GM03348 (cell line): ENCODE data around the gene LMCD1.

Experiments
- DNase-seq: peaks from one replicate; pipeline ENCODE4 v3.0.0; 2012; ENCODE audit warnings: low spot score

Gene LMCD1

GRCh38 chr3:8589880-8590556 is 88.4 kb downstream of the LMCD1 start:
- peak; percentile 56 for DNase-seq

DNA sequence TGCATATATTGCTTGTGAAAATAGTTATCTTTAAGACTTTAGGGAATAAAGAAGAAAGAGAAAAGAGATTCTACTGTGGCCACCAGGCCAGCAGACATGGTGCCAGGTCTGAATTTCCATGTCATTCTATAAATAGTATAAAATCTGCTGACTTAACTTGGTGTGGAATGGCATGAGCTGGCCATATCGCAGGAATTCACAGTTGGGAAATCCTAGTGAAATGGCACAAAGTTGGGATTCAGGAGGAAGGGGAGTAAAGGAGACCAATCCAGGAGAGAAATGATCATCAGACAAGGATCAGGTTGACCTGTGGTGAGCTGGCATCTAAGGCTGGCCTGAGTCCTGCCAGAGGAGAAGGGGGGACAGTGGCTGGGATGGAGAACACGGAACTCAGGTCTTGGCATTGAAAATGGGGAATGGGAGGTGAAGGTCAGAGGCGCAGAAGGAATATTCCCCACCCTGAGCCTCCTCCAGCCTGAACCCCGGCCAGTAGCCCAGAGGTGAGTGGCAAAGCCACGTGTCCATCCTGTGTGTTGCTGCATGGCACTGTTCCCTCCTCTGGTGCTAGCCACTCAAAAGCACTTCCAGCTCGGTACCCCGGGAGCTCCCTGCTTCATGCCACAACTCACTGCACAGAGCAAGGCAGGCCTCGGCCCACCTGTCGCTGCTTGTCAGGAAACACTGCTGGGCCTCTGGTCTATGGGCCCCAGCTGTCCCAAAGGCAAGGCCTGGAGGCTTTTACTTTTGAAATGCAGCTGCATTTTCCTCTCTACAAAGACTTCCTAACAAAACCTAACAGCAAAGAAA is 91.6 kb downstream of the LMCD1 start:
- DNase-seq, result peak; percentile 53

DNA sequence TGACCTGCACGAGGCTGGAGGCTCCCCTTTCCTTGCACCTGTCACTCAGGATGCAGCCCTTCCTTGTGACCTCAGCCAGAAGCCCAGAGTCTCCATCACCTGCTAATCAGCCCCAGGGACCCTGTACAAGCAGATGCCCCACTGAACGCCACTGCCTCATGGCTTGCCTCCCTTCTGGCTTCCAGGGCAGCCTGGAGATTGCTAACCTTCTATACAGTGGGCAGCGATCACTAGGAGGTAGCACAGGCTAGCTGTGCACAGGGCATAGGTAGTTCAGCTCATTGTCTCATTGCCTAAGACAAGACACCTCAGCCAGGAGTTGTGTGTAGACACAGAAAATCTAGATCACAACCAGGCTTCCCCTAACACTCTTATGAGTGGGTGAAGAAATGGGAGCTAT is 93.6 kb downstream of the LMCD1 start:
- DNase-seq, result no peak

DNA sequence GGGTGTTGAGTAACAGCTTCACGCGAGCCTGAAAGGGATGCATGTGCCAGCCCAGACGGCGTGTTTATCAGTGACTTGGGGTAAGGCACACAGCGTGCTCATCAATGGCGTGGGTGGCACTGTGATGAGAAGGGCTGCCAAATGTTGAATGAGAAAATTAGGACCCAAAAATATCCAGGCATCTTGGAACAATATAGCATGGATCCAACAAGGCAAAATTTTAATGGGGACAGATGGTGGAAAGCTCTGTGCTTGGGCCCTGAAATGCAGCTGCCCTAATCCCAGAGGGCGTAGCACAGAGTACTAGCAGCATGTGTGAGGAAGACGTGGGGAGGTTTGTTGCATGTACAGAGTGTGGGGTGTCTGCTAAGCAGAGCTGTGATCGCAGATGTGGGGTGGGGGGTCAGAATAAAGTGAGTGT is 94.1 kb downstream of the LMCD1 start:
- no peak for DNase-seq

GRCh38 chr3:8596321-8597218 is 94.9 kb downstream of the LMCD1 start:
- DNase-seq, result no peak

DNA sequence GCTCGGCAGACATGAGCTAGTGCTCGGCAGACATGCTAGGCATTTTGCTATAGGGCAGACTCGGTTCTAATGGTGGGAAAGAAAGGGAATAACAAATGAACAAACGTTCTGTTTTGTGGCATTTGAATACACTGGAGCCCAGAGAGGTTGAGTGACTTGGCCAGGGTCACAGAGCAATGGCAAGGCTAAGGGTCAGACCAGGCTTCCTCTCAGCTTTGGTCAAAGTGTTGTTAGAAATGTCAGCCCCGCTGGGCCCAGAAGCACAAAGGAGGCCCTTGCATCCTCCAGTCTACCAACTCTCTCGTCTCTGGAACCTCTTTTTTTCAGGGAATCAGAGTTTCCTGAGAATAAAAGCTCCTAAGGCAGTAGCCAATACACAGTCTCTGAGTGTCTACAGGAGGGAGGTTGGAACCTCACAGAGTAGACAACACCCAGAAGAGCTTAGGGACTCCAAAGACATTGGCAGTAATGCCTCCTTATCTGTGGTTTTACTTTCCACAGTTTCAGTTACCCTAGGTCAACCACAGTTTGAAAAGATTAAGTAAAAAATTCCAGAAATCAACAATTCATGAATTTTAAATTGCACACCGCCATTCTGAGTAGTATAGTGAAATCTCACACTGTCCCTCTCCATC is 95.7 kb downstream of the LMCD1 start:
- DNase-seq, result no peak

GRCh38 chr3:8599146-8599545 is 97.5 kb downstream of the LMCD1 start:
- no peak for DNase-seq

DNA sequence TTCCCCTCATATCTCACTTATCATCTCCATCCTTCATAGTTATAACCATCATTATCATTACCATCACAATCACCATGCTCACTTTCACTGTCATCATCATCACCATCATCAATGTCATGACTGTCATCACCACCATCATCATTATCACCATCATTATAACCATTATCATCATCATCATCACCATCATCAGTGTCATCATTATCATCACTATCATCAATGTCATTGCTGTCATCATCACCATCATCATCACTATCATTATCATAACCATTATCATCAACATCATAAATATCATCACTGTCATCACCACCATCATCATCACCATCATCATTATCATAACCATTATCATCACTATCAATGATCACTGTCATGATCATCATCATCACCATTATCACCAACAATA is 98.8 kb downstream of the LMCD1 start:
- no peak for DNase-seq

GRCh38 chr3:8603115-8603710 is 101.6 kb downstream of the LMCD1 start:
- DNase-seq, result no peak

DNA sequence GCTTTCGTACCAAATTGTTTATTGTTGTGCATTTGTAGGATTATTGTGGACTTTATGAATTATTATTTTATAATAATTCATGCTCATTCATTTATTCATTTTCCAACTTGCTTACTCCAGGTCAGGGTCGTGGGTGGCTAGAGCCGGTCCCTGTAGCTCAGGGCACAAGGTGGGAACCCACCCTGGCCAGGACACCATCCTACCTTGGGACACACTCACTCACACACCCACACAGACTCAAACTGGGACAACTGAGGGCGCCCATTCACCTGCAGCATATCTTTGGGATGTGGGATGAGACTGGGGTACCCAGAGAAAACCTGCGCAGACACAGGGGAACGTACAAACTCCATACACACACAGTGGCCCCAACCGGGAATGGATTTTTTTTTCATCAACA is 102.4 kb downstream of the LMCD1 start:
- DNase-seq, result no peak

DNA sequence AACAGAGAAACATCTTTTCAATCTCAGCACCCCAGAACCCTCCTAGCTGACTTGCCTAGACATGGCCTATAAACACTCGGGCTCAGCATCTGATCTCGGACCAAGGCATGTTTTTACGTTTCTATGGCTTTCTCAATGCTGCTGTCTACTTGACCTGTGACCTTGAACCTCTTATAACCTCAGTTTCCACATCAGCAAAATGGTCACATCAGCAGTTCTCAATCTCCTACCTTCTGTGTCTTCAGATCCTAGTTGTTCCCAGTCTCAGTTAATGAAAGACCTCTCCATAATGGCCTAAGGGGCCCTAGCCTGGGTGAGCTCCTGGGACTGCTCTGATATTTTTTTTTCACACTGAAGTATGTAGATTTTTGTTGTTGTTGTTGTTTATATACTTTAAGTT is 103.4 kb downstream of the LMCD1 start:
- no peak for DNase-seq

GRCh38 chr3:8606701-8607231 is 105.1 kb downstream of the LMCD1 start:
- peak; percentile 38 for DNase-seq

GRCh38 chr3:8607234-8608040 is 105.8 kb downstream of the LMCD1 start:
- DNase-seq, result peak; percentile 71

GRCh38 chr3:8608041-8608790 is 106.6 kb downstream of the LMCD1 start:
- DNase-seq, result no peak

DNA sequence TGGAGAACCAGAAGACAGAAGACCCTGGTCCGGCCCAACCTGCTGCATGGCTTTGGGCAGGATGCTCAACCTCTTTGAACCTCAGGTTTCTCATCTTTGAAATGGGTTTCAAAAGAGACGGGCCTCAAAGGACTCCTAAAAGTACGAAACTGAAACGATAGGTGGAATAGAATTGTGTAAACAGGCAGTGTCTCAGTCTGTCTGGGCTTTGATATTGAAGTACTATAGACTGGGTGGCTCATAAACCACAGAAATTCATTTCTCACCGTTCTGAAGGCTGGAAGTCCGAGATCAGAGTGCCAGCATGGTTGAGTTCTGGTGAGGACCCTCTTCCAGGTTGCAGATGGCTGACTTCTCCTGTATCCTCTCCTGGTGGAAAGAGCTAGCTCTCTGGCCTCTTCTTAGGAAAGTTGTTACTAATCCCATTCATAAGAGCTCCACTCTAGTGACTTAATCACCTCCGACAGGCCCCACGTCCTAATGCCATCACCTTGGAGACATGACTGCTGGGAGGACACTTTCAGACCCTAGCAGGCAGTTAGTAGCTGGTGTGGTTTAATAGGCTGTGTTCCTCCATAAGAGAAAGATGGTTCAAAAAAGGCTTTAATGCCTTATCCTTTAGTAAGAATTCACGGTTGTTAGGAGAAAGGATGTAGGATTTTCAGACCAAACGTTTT is 107.3 kb downstream of the LMCD1 start:
- no peak for DNase-seq

- DNase-seq, result no peak
Measured at GRCh38 chr3:8610951-8611350, 109.3 kb downstream of the LMCD1 start.

GRCh38 chr3:8617921-8618320 is 116.3 kb downstream of the LMCD1 start:
- DNase-seq, result no peak

DNA sequence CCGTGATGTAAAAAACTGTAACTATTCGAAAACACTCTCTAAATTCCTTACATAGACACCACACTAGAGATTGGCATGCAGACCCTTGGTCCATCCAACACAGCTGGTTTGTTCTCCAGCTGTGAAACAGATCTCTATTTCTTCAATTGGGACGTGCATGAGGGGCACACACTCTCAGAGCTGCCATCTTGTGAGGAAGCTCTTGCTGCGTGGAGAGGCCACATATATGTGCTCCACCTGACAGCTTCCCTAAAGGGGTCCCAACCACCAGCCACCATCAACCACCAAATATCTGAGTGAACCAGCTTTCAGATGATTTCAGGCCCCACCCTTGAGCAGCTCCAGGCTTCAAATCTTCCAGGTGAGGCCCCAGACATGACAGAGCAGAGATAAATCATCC is 117.3 kb downstream of the LMCD1 start:
- no peak for DNase-seq

GRCh38 chr3:8619548-8619947 is 117.9 kb downstream of the LMCD1 start:
- no peak for DNase-seq
